ENCODE measurements around the gene IRAK1. TPM values are rescaled to one million over a fixed set of nuclear protein-coding genes. Genes with fewer than 3 reads are reported as not detected.

Gene IRAK1
- total and polyA plus RNA-seq, 9 of the 15 experiments (the other 6 are each of a cell fraction or from before 2014, with no cell fraction given): 11.6 to 261 (median 91.6) TPM

GRCh38 chrX:153968754-153969124 lies 51.0 kb downstream of the IRAK1 start (continued):
- no peak for TF ChIP-seq GTF2A2 (tag; IDR thresholded peaks at IDR 0.05)
- no peak for TF ChIP-seq ZNF561 (CRISPR knock-in tag; conservative IDR thresholded peaks at IDR 0.05)
- no peak for TF ChIP-seq ZNF707 (CRISPR knock-in tag; conservative IDR thresholded peaks at IDR 0.05)
- peak; percentile 50 for TF ChIP-seq CBFA2T3 (IDR thresholded peaks at IDR 0.05)
- TF ChIP-seq FOXA3 (CRISPR knock-in tag; conservative IDR thresholded peaks at IDR 0.05 in 1 of 2, IDR thresholded peaks at IDR 0.05 in 1 of 2): no peak
- TF ChIP-seq RBBP5 (IDR thresholded peaks at IDR 0.05; ENCODE audit: borderline replicate concordance, insufficient read depth, low read length, poor library complexity, severe bottlenecking): peak; percentile 41
- TF ChIP-seq POLR2AphosphoS2 (IDR thresholded peaks at IDR 0.05; ENCODE audit: low read length): no peak
- TF ChIP-seq HINFP (tag; conservative IDR thresholded peaks at IDR 0.05; ENCODE audit: low read depth): no peak
- no peak for TF ChIP-seq GTF2E2 (tag; IDR thresholded peaks at IDR 0.05)
- no peak for TF ChIP-seq MTA2 (IDR thresholded peaks at IDR 0.05; ENCODE audit: low read depth)
- TF ChIP-seq PRMT5 (CRISPR knock-in tag; IDR thresholded peaks at IDR 0.05): no peak
- no peak for TF ChIP-seq LARP7 (IDR thresholded peaks at IDR 0.05)
- no peak for TF ChIP-seq USF1 (CRISPR knock-in tag; IDR thresholded peaks at IDR 0.05)
- no peak for TF ChIP-seq MBD2 (IDR thresholded peaks at IDR 0.05; ENCODE audit: borderline replicate concordance, low read depth)
- TF ChIP-seq TFAM (CRISPR knock-in tag; conservative IDR thresholded peaks at IDR 0.05): no peak
- no peak for TF ChIP-seq CEBPG (CRISPR knock-in tag; IDR thresholded peaks at IDR 0.05)
- no peak for TF ChIP-seq CEBPG (tag; conservative IDR thresholded peaks at IDR 0.05 in 1 of 2, IDR thresholded peaks at IDR 0.05 in 1 of 2)
- TF ChIP-seq ZBTB33 (CRISPR knock-in tag; IDR thresholded peaks at IDR 0.05): no peak
- no peak for TF ChIP-seq SREBF1 (IDR thresholded peaks at IDR 0.05; ENCODE audit: borderline replicate concordance, low read depth, low read length)
- TF ChIP-seq ZNF592 (IDR thresholded peaks at IDR 0.05): 0 out of 2 replicates have a peak, but pooled peaks have one; percentile 19
- TF ChIP-seq CBFA2T2 (conservative IDR thresholded peaks at IDR 0.05): peak; percentile 31; the same call in 1 of the 2 replicates
- TF ChIP-seq SIN3A (IDR thresholded peaks at IDR 0.05; ENCODE audit: borderline replicate concordance in 2 of 2, control insufficient read depth in 1 of 2, low read depth in 2 of 2, low read length in 2 of 2): no peak
